SJSA1 (cell line): ENCODE data around the gene ERN1. TPM values are rescaled to one million over a fixed set of nuclear protein-coding genes. Genes with fewer than 3 reads are reported as not detected.

Experiments used
- DNase-seq, 2 experiments: peaks; one replicate each; pipeline ENCODE4 v3.0.0-alpha.2; 2015 to 2020; ENCODE audit warnings: low spot score in 2 of 2, low read depth in 1 of 2
- H3K27ac ChIP-seq: fragments of 250-450 bp; sonication (Bioruptor Pico); 2 replicates; pipeline ENCODE4 v1.5.1; 2020; ENCODE audit warnings: mild to moderate bottlenecking, moderate library complexity
- H3K27me3 ChIP-seq: fragments of 250-450 bp; sonication (Bioruptor Pico); replicated peaks from 2 replicates; pipeline ENCODE4 v1.5.1; 2020; ENCODE audit warnings: mild to moderate bottlenecking, moderate library complexity
- H3K36me3 ChIP-seq: fragments of 250-450 bp; sonication (Bioruptor Pico); 2 replicates; pipeline ENCODE4 v1.5.1; 2020; ENCODE audit warnings: mild to moderate bottlenecking
- H3K4me1 ChIP-seq: fragments of 250-450 bp; sonication (Bioruptor Pico); replicated peaks from 2 replicates; pipeline ENCODE4 v1.6.1; 2021; ENCODE audit warnings: mild to moderate bottlenecking
- H3K4me3 ChIP-seq: fragments of 250-450 bp; sonication (Bioruptor Pico); 2 replicates; pipeline ENCODE4 v1.5.1; 2020; ENCODE audit warnings: mild to moderate bottlenecking
- H3K9me3 ChIP-seq: fragments of 250-450 bp; sonication (Bioruptor Pico); replicated peaks from 2 replicates; pipeline ENCODE4 v1.5.1; 2020; ENCODE audit warnings: mild to moderate bottlenecking
- total RNA-seq: library from RNA; depleted of rRNA; stranded (reverse); fragments of >200 nt; shearing (Covaris generic); gene quantifications from 2 replicates; pipeline ENCODE4 v1.2.3, GENCODE V29; 2014

The ERN1 gene
- total RNA-seq, 1 experiment from 2014 or later: 5.8 TPM

- DNase-seq: no peak
- no peak overlapping the region for H3K4me3 ChIP-seq
- H3K9me3 ChIP-seq: peaks cover 16% of the 10 kb centered on the region
- no peaks in the 10 kb centered on the region for H3K4me1 ChIP-seq
- H3K36me3 ChIP-seq: peaks cover 32% of the 10 kb centered on the region
- H3K27me3 ChIP-seq: no peaks in the 10 kb centered on the region
- no peak overlapping the region for H3K27ac ChIP-seq
Observed at GRCh38 chr17:64070213-64070612, 59.7 kb downstream of the ERN1 start.

DNA sequence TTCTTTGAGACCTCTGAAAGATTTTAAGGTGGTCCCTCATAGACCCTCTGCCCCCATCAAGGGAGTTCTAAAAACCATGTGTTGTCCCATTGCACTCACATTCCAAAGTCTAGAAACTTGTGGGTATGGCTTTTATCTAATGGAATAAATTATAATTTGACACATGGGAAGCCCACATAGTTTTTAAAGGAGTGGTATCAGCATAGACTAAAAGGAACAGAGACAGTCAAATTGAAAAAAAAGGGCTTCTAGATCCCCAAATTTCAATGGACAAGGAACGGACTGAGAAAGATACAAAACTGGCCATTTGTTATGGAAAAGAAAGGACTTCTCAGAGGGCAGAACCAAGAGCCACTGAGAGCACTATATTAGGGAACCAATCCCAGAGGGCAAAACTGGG is 60.8 kb downstream of the ERN1 start:
- H3K27me3 ChIP-seq: no peaks in the 10 kb centered on the region
- H3K36me3 ChIP-seq: peaks cover 29% of the 10 kb centered on the region
- peaks cover 16% of the 10 kb centered on the region for H3K9me3 ChIP-seq
- DNase-seq: no peak
- no peak overlapping the region for H3K27ac ChIP-seq
- no peak overlapping the region for H3K4me3 ChIP-seq
- no peaks in the 10 kb centered on the region for H3K4me1 ChIP-seq

GRCh38 chr17:64067657-64068056 is 62.3 kb downstream of the ERN1 start:
- H3K9me3 ChIP-seq: peaks cover 16% of the 10 kb centered on the region
- H3K36me3 ChIP-seq: peaks cover 29% of the 10 kb centered on the region
- DNase-seq: no peak

DNA sequence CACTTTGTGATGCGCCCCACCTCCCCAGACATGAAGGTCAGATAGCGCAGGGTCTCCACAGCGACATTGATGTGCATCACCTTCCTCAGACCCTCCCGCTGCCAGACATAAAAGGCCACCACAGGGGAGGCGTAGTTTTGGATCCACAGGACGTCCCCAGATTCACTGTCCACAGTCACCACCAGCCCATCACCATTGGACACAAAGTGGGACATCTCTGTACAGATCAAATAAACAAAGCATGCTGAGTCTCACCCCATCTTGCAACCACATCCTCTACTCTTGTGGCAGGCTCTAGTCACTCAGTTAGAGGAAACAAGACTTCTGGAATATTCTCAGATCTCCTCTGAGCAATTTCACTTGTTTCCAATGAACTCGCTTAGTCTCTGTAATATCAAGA is 63.2 kb downstream of the ERN1 start:
- H3K27me3 ChIP-seq: no peaks in the 10 kb centered on the region
- no peak overlapping the region for H3K4me3 ChIP-seq
- H3K27ac ChIP-seq: no peak overlapping the region
- H3K9me3 ChIP-seq: peaks cover 16% of the 10 kb centered on the region
- H3K4me1 ChIP-seq: no peaks in the 10 kb centered on the region
- DNase-seq: no peak
- H3K36me3 ChIP-seq: peaks cover 26% of the 10 kb centered on the region

More at GRCh38 chr17:64067657-64068056, 62.3 kb downstream of the ERN1 start:
- H3K27ac ChIP-seq: no peak overlapping the region
- no peaks in the 10 kb centered on the region for H3K4me1 ChIP-seq
- no peak overlapping the region for H3K4me3 ChIP-seq
- no peaks in the 10 kb centered on the region for H3K27me3 ChIP-seq

DNA sequence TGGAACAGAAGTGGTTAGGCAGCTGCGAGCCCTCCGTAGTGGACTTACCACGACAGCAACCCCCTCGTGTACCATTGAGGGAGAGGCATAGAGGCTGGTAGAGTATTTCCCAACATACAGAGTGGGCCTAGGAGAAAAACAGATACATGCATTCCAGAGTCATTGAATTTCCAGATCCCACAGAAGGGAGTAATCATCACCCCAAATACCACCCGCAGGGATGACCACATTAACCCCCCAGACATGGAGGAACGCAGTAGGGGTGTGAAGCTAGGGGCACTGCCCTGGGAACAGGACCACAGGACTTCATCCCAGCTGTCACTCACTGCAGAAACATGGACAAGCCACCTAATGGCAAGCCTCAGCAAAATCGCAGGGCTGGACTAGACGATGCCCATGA is 64.8 kb downstream of the ERN1 start:
- H3K4me1 ChIP-seq: peaks cover 7% of the 10 kb centered on the region
- peaks cover 15% of the 10 kb centered on the region; the same call in 1 of the 2 replicates for H3K36me3 ChIP-seq
- no peak for DNase-seq
- no peaks in the 10 kb centered on the region for H3K27me3 ChIP-seq
- H3K9me3 ChIP-seq: peaks cover 16% of the 10 kb centered on the region
- no peak overlapping the region for H3K4me3 ChIP-seq
- no peak overlapping the region for H3K27ac ChIP-seq

DNA sequence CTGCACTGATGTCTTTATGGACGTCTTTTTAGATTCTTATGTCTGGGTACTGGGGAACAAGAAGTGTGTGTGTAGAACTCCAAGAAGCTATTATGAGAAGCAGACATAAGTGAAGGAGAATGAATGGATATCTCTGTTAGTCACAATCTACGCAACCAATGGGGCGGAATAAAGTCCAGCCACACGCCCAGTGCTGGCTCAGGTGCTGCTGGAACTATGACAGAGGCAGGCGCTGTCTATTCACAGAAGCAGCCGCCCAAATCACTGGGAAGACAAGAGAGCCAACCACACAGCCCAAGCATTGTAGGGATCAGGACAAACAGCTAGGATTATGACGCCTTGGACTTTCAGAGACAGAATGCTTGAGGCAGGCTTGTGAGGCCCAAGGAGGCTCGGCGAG is 65.6 kb downstream of the ERN1 start:
- Histone ChIP-seq H3K4me3 (no peak overlapping the region), H3K4me1 (peaks cover 7% of the 10 kb centered on the region), H3K27ac (no peak overlapping the region), H3K36me3 (peaks cover 14% of the 10 kb centered on the region; the same call in 1 of the 2 replicates), H3K9me3 (peaks cover 10% of the 10 kb centered on the region), H3K27me3 (no peaks in the 10 kb centered on the region)
- no peak for DNase-seq

DNA sequence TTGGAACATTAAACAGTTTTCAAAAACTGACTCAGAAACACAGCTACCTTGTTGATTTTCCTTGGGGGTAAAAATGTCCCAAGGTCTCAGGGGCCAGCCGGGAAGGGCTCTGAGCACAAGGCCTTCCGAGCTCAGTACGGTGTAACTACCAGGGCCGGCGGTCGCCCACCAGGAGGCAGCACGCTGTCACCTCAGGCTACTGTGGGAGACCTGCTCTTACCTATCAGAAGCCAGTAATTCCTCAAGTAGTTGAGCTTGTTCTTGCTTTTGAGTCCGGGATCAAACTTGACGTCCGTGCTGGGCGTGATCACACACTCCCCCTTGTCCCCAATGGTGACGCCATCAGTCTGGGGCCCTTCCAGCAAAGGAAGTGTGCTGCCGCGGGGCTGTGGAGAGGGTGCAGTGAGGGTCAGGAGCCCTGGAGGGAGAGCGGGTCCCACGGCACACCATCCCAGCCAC is 66.1 kb downstream of the ERN1 start:
- no peak for DNase-seq
- Histone ChIP-seq H3K36me3 (peaks cover 12% of the 10 kb centered on the region; the same call in 1 of the 2 replicates), H3K27me3 (no peaks in the 10 kb centered on the region), H3K4me1 (peaks cover 7% of the 10 kb centered on the region), H3K4me3 (no peak overlapping the region), H3K27ac (no peak overlapping the region), H3K9me3 (0 out of 2 replicates have a peak, but pooled peaks cover 5% of the 10 kb centered on the region)

- H3K27ac ChIP-seq: no peak overlapping the region
Observed at GRCh38 chr17:64063088-64063487, 66.9 kb downstream of the ERN1 start.

DNA sequence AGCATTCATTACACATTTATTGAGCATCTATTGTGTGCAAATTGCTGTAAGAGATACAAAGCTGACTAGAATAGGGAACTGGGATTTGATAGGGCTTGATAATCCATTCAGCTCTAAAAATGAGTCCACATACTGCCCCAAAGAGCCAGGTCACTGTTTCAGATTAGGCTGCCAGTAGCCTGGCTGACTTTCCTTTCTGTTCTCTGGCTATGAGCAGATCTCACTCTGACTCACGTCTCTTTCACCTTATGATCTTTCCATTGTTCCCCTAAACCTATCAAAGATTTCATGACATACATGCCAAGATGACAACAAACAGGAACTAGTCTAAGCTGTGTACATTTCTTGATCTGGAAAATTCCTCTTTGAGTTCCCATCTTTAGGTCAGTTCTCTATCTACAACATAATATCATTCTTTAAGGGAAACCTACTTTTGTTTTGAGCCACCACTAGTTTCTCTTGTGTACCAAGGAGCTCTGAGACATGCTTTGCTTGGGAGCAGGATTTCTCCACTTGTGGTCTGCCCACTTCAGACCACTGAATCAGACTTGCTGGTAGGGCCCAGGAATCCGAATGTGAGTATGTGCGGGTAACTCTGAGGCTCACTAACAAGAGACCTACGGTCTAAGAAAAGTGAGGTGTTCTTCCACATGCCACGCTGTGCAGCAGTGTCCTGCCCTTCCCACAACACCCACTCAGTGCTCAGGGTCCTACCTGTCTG is 68.6 kb downstream of the ERN1 start:
- peaks cover 7% of the 10 kb centered on the region for H3K4me1 ChIP-seq
- H3K27ac ChIP-seq: no peak overlapping the region
- H3K27me3 ChIP-seq: no peaks in the 10 kb centered on the region
- peaks cover 6% of the 10 kb centered on the region; the same call in 1 of the 2 replicates for H3K36me3 ChIP-seq
- H3K4me3 ChIP-seq: no peak overlapping the region
- no peaks in the 10 kb centered on the region for H3K9me3 ChIP-seq
- no peak for DNase-seq

More at GRCh38 chr17:64063088-64063487, 66.9 kb downstream of the ERN1 start:
- Histone ChIP-seq H3K4me1 (peaks cover 7% of the 10 kb centered on the region), H3K36me3 (peaks cover 7% of the 10 kb centered on the region; the same call in 1 of the 2 replicates), H3K27me3 (no peaks in the 10 kb centered on the region), H3K4me3 (no peak overlapping the region), H3K9me3 (no peaks in the 10 kb centered on the region)
- no peak for DNase-seq

DNA sequence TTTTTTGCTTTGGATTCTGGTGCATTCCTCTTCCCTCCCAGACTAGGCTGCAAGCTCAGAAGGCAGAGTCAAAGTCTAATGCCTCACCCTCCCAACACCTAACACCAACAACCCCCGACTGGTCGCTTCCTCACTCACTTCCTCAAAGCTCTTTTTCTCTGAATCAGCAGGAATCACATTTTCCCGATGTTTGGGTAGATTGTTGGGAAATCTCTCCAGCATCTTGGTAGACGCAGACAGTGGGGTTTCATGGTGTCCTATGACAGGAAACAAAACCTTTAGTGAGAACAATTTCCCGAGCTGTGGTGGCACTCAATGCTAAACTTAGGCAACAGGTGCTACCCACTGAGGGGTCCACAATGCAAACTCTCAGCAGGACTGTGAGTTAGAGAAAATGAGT is 69.6 kb downstream of the ERN1 start:
- Histone ChIP-seq H3K36me3 (peaks cover 6% of the 10 kb centered on the region; the same call in 1 of the 2 replicates), H3K27me3 (no peaks in the 10 kb centered on the region), H3K4me3 (no peak overlapping the region), H3K4me1 (peaks cover 7% of the 10 kb centered on the region), H3K9me3 (no peaks in the 10 kb centered on the region), H3K27ac (no peak overlapping the region)
- no peak for DNase-seq

- no peak for DNase-seq
- no peaks in the 10 kb centered on the region for H3K27me3 ChIP-seq
- H3K4me3 ChIP-seq: no peak overlapping the region
- peaks cover 7% of the 10 kb centered on the region for H3K4me1 ChIP-seq
- H3K36me3 ChIP-seq: peaks cover 6% of the 10 kb centered on the region; the same call in 1 of the 2 replicates
- H3K9me3 ChIP-seq: no peaks in the 10 kb centered on the region
- no peak overlapping the region for H3K27ac ChIP-seq
Observed at GRCh38 chr17:64059756-64060155, 70.2 kb downstream of the ERN1 start.

DNA sequence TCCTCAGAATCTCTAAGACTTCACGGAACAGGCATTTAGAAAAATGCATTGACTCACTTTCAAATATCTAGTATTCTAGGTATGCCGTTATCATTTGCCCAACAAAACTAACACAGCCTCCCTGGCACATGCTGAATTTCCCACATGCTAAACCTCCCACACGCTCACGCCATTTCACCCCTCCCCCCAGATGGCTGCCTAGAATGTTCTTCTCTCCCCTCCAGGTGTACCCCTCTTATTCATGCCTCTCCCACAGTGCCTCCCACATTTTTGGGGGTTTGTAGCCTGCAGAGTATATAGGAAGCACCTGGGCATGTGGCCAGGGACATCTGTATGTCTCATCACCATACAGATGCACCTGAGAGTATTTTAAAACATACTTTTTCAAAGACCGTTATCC is 71.3 kb downstream of the ERN1 start:
- H3K4me3 ChIP-seq: no peak overlapping the region
- H3K4me1 ChIP-seq: peaks cover 7% of the 10 kb centered on the region
- no peak for DNase-seq
- no peak overlapping the region for H3K27ac ChIP-seq
- H3K36me3 ChIP-seq: peaks cover 6% of the 10 kb centered on the region; the same call in 1 of the 2 replicates
- H3K27me3 ChIP-seq: no peaks in the 10 kb centered on the region
- H3K9me3 ChIP-seq: no peaks in the 10 kb centered on the region

DNA sequence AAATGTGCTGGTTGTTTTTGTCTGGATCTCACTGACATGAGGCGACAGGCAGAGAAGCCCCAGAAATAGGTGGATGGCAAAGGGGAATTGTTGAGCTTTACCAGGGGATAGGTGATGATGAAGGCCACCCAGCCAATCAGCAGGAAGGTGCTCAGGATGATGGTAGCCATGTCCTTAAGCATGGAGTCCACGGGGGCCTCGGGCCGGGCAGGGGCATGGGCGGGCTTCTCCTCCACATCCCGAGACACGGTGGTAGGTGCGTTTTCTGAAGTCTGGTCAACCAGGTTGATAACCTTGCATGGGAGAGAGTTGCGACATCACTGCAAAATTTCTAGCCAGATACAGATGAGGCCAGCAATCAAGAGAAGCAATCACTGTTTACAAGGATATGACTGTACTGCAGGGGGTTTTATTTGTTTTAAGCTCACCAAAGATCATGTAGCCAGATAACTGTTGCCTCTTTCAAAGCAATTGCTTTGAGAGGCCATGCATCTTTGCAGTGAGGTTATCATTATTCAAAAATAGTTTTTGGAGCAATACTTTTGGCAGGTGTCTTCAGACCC is 72.2 kb downstream of the ERN1 start:
- no peak overlapping the region for H3K4me3 ChIP-seq
- H3K27me3 ChIP-seq: no peaks in the 10 kb centered on the region
- no peak for DNase-seq
- no peak overlapping the region for H3K27ac ChIP-seq
- H3K36me3 ChIP-seq: peaks cover 6% of the 10 kb centered on the region; the same call in 1 of the 2 replicates
- H3K9me3 ChIP-seq: no peaks in the 10 kb centered on the region
- peaks cover 7% of the 10 kb centered on the region for H3K4me1 ChIP-seq

DNA sequence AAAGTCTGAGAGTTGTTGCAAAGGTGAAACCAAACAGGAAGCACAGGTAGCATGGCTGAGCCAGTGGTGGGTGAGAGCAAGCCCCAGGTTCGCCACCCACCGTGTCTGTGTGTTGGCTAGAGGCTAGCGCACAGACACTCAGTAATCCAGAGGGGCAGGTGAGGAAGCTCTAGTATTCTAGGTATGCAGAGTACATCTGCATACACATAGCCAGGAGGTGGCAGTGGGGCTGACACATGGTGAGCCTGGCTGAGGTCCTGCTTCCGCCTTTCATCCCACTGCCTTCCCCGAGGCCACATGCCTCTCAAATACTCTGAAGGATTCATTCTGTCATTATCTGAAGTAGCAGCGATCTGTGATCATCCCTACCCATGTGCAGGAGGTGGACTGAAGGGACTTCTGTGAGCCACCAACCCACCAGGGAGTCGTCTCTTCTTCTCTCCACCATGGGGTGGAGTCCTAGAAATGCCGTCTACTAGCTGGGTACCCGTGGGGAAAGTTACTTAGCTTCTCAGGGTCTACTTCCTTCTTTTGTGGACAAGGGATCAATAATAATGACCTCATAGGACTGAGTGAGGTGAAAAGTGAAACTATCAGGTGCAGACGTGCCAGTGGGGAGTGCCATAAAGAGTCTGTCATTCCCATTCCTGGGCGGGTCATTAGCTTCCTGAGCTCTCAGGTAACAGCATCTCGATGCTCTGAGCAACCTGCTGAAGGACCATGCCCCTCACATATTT is 73.5 kb downstream of the ERN1 start:
- peaks cover 6% of the 10 kb centered on the region; the same call in 1 of the 2 replicates for H3K36me3 ChIP-seq
- H3K27ac ChIP-seq: no peak overlapping the region
- no peaks in the 10 kb centered on the region for H3K27me3 ChIP-seq
- no peak overlapping the region for H3K4me3 ChIP-seq
- no peaks in the 10 kb centered on the region for H3K9me3 ChIP-seq
- DNase-seq: no peak
- H3K4me1 ChIP-seq: peaks cover 5% of the 10 kb centered on the region
